Activated CD8-positive, alpha-beta T cell treated with anti-CD3 and anti-CD28 coated beads for 36 hours (primary cell): ENCODE results near the gene RPL32. TPM values are rescaled to one million over a fixed set of nuclear protein-coding genes. Genes with fewer than 3 reads are reported as not detected.

Experiments
- ATAC-seq: fragments of 200-7000 bp; cut with Tn5 transposase; one replicate; pipeline ENCODE4 v1.10.0; 2021; ENCODE audit warnings: mild to moderate bottlenecking, moderate library complexity
- CTCF ChIA-PET: fragments of 350-600 bp; sonication (Branson Sonifier 250); formaldehyde crosslinking; loops from one replicate; lab custom pipeline; 2021; ENCODE audit warnings: antibody characterized with exemption; lab: Charles Lee
- POLR2A ChIA-PET: fragments of 350-600 bp; sonication (Branson Sonifier 250); formaldehyde crosslinking; loops from one replicate; lab custom pipeline; 2021; ENCODE audit warnings: antibody characterized with exemption; lab: Charles Lee
- DNase-seq: peaks from one replicate; pipeline ENCODE4 v3.0.0-alpha.2; 2020
- H3K27ac Mint-ChIP-seq: one replicate; pipeline ENCODE4 v1.8.0; 2021; ENCODE audit warnings: mild to moderate bottlenecking, mixed read lengths
- H3K27me3 Mint-ChIP-seq: one replicate; pipeline ENCODE4 v1.8.0; 2021; ENCODE audit warnings: mixed read lengths
- H3K36me3 Mint-ChIP-seq: one replicate; pipeline ENCODE4 v1.8.0; 2021; ENCODE audit warnings: low read depth, mixed read lengths
- H3K4me1 Mint-ChIP-seq: one replicate; pipeline ENCODE4 v1.8.0; 2021; ENCODE audit warnings: low read depth, mixed read lengths
- H3K4me3 Mint-ChIP-seq: one replicate; pipeline ENCODE4 v1.8.0; 2021; ENCODE audit warnings: mild to moderate bottlenecking, moderate library complexity, mixed read lengths
- H3K9me3 Mint-ChIP-seq: one replicate; pipeline ENCODE4 v1.8.0; 2021; ENCODE audit warnings: mixed read lengths
- intact Hi-C: fragments of 100-400 bp; cut with micrococcal nuclease; formaldehyde crosslinking; loops from one replicate; pipeline ENCODE4 v1.10.0; 2022
- total RNA-seq, 2 experiments: library from RNA; stranded (reverse); gene quantifications; one replicate each; pipeline ENCODE4 v1.2.3, GENCODE V29; 2021
- TF ChIP-seq, protein P1 (sequence below): fragments of 200-600 bp; IDR thresholded peaks from one replicate; pipeline ENCODE4 v1.8.0; 2022; ENCODE audit warnings: antibody characterized with exemption, mild to moderate bottlenecking

The RPL32 gene
- total RNA-seq, 2 experiments from 2014 or later: 2,861 to 2,981 TPM

DNA sequence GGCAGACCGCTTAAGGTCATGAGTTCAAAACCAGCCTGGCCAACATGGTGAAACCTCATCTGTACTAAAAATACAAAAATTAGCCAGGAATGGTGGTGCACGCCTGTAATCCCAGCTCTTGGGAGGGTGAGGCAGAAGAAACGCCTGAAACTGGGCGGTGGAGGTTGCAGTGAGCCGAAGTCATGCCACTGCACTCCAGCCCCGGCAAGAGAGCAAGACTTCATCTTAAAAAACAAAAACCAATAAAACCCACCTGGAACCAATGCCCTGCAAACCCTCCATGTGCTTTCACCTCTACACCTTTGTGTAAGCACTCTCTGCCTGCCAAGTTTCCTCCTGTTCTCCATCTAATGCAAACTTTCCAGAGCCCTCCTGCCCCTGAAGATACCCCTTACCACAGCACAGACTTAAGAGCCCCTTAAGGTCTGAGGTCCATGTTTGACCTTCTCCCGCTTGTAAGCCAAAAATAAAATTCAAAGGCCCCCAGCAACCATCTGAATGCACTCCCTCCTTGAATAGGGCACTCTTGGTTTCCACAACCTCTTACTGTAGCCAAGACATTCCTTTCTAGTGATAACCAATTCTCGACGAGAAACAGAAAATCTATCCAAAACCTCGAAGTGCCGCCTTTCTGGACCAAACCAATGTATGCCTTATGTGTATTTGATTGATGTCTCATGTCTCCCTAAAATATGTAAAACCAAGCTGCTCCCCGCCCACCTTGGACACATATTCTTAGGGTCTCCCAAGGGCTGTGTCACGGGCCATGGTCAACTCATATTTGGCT is 3.0 kb downstream of the RPL32 start:
- ATAC-seq: no peak
- no peak for DNase-seq
- Mint-ChIP-seq H3K27ac (peak overlapping the region; percentile 99), H3K36me3 (peaks cover 79% of the 10 kb centered on the region), H3K4me3 (peak overlapping the region; percentile 96), H3K4me1 (peaks cover 30% of the 10 kb centered on the region), H3K9me3 (no peaks in the 10 kb centered on the region), H3K27me3 (no peaks in the 10 kb centered on the region)
- intact Hi-C loops: no loop called here
- POLR2A ChIA-PET: interaction anchor here (0.8 to 9.5 kb wide), 8 partner anchors 9 to 174 kb away, joined by 3 to 155 read pairs (median 6); partner anchors contain the start of gene CAND2
- CTCF ChIA-PET: interaction anchor here (1.0 to 3.6 kb wide), 4 partner anchors 8 to 157 kb away, joined by 3 to 12 read pairs (median 4); no protein-coding TSS in a partner anchor
- TF ChIP-seq, protein P1, sequence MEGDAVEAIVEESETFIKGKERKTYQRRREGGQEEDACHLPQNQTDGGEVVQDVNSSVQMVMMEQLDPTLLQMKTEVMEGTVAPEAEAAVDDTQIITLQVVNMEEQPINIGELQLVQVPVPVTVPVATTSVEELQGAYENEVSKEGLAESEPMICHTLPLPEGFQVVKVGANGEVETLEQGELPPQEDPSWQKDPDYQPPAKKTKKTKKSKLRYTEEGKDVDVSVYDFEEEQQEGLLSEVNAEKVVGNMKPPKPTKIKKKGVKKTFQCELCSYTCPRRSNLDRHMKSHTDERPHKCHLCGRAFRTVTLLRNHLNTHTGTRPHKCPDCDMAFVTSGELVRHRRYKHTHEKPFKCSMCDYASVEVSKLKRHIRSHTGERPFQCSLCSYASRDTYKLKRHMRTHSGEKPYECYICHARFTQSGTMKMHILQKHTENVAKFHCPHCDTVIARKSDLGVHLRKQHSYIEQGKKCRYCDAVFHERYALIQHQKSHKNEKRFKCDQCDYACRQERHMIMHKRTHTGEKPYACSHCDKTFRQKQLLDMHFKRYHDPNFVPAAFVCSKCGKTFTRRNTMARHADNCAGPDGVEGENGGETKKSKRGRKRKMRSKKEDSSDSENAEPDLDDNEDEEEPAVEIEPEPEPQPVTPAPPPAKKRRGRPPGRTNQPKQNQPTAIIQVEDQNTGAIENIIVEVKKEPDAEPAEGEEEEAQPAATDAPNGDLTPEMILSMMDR: no peak

- ChIA-PET POLR2A (interaction anchor here (0.8 to 9.5 kb wide), 7 partner anchors 8 to 64 kb away, joined by 3 to 155 read pairs (median 6); partner anchors contain the start of gene CAND2), CTCF (interaction anchor here (1.2 to 3.6 kb wide), 3 partner anchors 28 to 158 kb away, joined by 3 to 12 read pairs (median 4); no protein-coding TSS in a partner anchor)
- peak overlapping the region; percentile 96 for H3K4me3 Mint-ChIP-seq
- no peaks in the 10 kb centered on the region for H3K27me3 Mint-ChIP-seq
- intact Hi-C loops: no loop called here
- TF ChIP-seq, protein P1: no peak
- H3K4me1 Mint-ChIP-seq: peaks cover 30% of the 10 kb centered on the region
- ATAC-seq (no peak), DNase-seq (no peak)
- H3K9me3 Mint-ChIP-seq: no peaks in the 10 kb centered on the region
- peaks cover 85% of the 10 kb centered on the region for H3K36me3 Mint-ChIP-seq
- H3K27ac Mint-ChIP-seq: peak overlapping the region; percentile 99
Measured at GRCh38 chr3:12837295-12837986, 3.9 kb downstream of the RPL32 start.

DNA sequence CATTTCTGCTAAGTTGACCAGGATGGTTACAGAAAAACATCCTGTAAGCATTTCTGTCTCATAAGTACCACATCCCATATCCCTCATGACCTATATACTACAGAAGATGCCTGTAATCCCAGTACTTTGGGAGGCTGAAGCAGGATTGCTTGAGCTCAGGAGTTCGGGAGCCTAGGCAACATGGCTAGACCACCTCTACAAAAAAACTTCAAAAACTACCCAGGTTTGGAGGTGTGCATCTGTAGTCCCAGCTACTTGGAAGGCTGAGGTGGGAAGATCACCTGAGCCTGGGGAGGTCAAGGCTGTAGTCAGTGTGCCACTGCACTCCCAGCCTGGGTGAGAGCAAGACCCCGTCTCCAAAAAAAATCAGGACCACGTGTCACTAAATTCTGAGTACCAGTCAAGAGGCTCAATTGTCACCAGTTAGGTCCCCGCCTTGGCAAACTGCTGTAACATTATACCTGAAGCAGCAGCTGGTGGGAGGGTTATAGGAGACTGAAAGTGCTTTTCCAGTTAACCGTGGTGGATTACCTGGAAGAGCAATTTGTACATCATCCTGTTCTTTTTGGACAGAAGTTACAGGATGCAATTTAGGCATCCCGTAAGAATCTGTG is 6.2 kb downstream of the RPL32 start:
- TF ChIP-seq, protein P1: no peak
- Mint-ChIP-seq H3K9me3 (no peaks in the 10 kb centered on the region), H3K27me3 (no peaks in the 10 kb centered on the region), H3K36me3 (peaks cover 78% of the 10 kb centered on the region), H3K4me1 (peaks cover 30% of the 10 kb centered on the region), H3K4me3 (no peak overlapping the region), H3K27ac (no peak overlapping the region)
- DNase-seq: no peak
- ChIA-PET CTCF (no interaction called here), POLR2A (interaction anchor here (0.9 to 9.5 kb wide), 8 partner anchors 9 to 52 kb away, joined by 3 to 155 read pairs (median 4); partner anchors contain the start of gene CAND2)
- no peak for ATAC-seq
- intact Hi-C loops: no loop called here

- intact Hi-C loops: no loop called here
- no peaks in the 10 kb centered on the region for H3K27me3 Mint-ChIP-seq
- POLR2A ChIA-PET: interaction anchor here (0.8 to 9.5 kb wide), 14 partner anchors 6 to 84 kb away, joined by 3 to 155 read pairs (median 4); partner anchors contain the start of genes CAND2 and RPL32
- ATAC-seq (no peak), DNase-seq (no peak)
- CTCF ChIA-PET: interaction anchor here (1.4 to 4.3 kb wide), 4 partner anchors 8 to 127 kb away, joined by 3 to 36 read pairs (median 10); partner anchors contain the start of gene RPL32
- peak overlapping the region; percentile 77 for H3K27ac Mint-ChIP-seq
- TF ChIP-seq, protein P1: no peak
- peaks cover 17% of the 10 kb centered on the region for H3K4me1 Mint-ChIP-seq
- no peak overlapping the region for H3K4me3 Mint-ChIP-seq
- H3K36me3 Mint-ChIP-seq: peaks cover 61% of the 10 kb centered on the region
- no peaks in the 10 kb centered on the region for H3K9me3 Mint-ChIP-seq
Measured at GRCh38 chr3:12833222-12834161, 7.9 kb downstream of the RPL32 start.
